GM12891 (cell line): ENCODE measurements around the gene UQCRC1.

ENCODE experiments used
- POLR2A ChIP-seq: IDR thresholded peaks from 2 replicates; pipeline ENCODE4 v1.6.1; 2011; ENCODE audit warnings: low read depth, low read length, control low read depth
- SPI1 ChIP-seq: IDR thresholded peaks from 2 replicates; pipeline ENCODE4 v1.6.1; 2011; ENCODE audit warnings: low read depth, low read length, control low read depth
- TAF1 ChIP-seq: IDR thresholded peaks from 2 replicates; pipeline ENCODE4 v1.6.1; 2011; ENCODE audit warnings: low read depth, low read length, control low read depth

DNA sequence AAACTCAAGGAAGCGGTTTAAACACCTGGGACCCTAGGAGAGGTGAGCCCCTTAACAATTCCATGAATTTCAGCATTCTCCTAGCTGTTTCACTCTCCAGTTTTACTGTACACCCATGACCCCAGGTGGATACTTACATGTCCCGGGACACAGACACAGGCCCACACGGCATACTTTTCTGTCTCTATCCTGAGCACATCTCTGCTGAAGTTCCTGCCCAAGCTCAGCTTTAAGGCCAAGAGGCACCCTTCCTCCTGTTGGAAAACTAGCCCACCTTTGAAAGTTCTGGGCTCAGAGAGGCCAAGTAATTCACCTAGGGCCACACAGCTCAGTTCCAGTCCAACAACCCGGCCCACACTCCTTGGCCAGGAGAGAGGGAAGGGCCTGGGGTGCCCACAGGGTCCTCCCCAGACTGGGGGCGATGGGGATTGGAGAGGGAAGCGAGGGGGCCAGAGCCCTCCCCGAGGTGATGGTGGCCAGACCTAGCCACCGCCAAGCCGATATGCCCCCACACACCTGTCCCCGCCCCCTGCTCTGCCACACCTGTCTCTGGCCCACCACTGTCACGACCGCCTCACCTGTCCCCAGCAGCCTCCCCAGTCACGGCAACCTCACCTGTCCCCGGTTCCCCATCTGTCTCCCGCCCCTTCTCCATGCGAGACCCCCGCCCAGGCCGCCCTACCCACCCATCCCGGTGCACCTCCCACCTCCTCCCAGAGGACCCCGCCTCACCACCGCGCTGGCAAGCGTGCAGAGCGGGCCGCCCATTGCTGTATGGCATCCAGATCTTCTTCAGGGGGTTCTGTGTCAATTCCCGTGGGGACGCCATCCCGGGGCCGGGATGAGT is 53.3 kb downstream of the UQCRC1 start:
- TF ChIP-seq SPI1 (no peak), POLR2A (no peak), TAF1 (no peak)
